A673 (cell line): ENCODE measurements around the gene KRT10. TPM values are rescaled to one million over a fixed set of nuclear protein-coding genes. Genes with fewer than 3 reads are reported as not detected.
"Not testable (repeated sequence)": the region's sequence is repeated elsewhere in the genome, so short reads cannot be mapped to it uniquely, and the experiment has no call there.

ENCODE experiments used
- BruUV-seq: library from RNA; stranded (reverse); fragments of 400-500 nt; replicated peaks from 2 replicates; lab custom pipeline; 2021; lab: Mats Ljungman, UMichigan
- CTCF ChIA-PET: fragments of 300-600 bp; sonication (Branson Sonifier 250); formaldehyde crosslinking; loops from one replicate; lab custom pipeline; 2022; ENCODE audit warnings: antibody characterized with exemption; lab: Charles Lee
- POLR2A ChIA-PET: fragments of 300-600 bp; sonication (Branson Sonifier 250); formaldehyde crosslinking; loops from one replicate; lab custom pipeline; 2022; ENCODE audit warnings: antibody characterized with exemption; ENCODE audit not compliant: low non-redundant PET; lab: Charles Lee
- DNase-seq: peaks from one replicate; pipeline ENCODE4 v3.0.0-alpha.2; 2015; ENCODE audit warnings: low spot score
- H3K27ac ChIP-seq: fragments of 200-600 bp; sonication (generic); 2 replicates; pipeline ENCODE4 v1.5.1; 2016; ENCODE audit warnings: mixed run types, low read depth, mild to moderate bottlenecking, mixed read lengths, antibody characterized with exemption, low read length; ENCODE audit not compliant: poor library complexity, severe bottlenecking
- H3K27me3 ChIP-seq: fragments of 200-600 bp; sonication (generic); replicated peaks from 2 replicates; pipeline ENCODE4 v1.6.1; 2017; ENCODE audit warnings: mixed run types, low read depth, mild to moderate bottlenecking, mixed read lengths, antibody characterized with exemption, low read length; ENCODE audit not compliant: insufficient read depth, poor library complexity
- H3K36me3 ChIP-seq: fragments of 200-600 bp; sonication (generic); 2 replicates; pipeline ENCODE4 v1.6.1; 2016; ENCODE audit warnings: mixed run types, mild to moderate bottlenecking, mixed read lengths, antibody characterized with exemption, low read length; ENCODE audit not compliant: insufficient read depth, poor library complexity, severe bottlenecking
- H3K4me1 ChIP-seq: fragments of 200-600 bp; sonication (generic); 2 replicates; pipeline ENCODE4 v1.6.1; 2017; ENCODE audit warnings: mixed run types, mild to moderate bottlenecking, mixed read lengths, antibody characterized with exemption, low read length; ENCODE audit not compliant: insufficient read depth, poor library complexity, severe bottlenecking
- H3K4me3 ChIP-seq: fragments of 200-600 bp; sonication (generic); 2 replicates; pipeline ENCODE4 v1.5.1; 2016; ENCODE audit warnings: low read depth, mixed run types, mild to moderate bottlenecking, mixed read lengths, low read length; ENCODE audit not compliant: poor library complexity, severe bottlenecking
- H3K9me3 ChIP-seq: fragments of 200-600 bp; sonication (generic); 2 replicates; pipeline ENCODE4 v1.6.1; 2016; ENCODE audit warnings: mixed run types, low read depth, mild to moderate bottlenecking, mixed read lengths, antibody characterized with exemption, low read length; ENCODE audit not compliant: poor library complexity, severe bottlenecking
- CTCF ChIP-seq: fragments of 300-800, 200-600 bp; sonication (generic); conservative IDR thresholded peaks from 2 replicates; pipeline ENCODE4 v1.5.1; 2017; ENCODE audit warnings: low read depth, mild to moderate bottlenecking, antibody characterized with exemption, low read length, moderate library complexity, mixed read lengths
- EZH2 ChIP-seq: fragments of 200-600 bp; sonication (generic); IDR thresholded peaks from 2 replicates; pipeline ENCODE4 v1.6.1; 2017; ENCODE audit warnings: borderline replicate concordance, low read depth, mild to moderate bottlenecking, mixed read lengths, antibody characterized with exemption, low read length; ENCODE audit not compliant: poor library complexity, severe bottlenecking
- intact Hi-C: fragments of 100-400 bp; cut with micrococcal nuclease; formaldehyde crosslinking; loops from one replicate; pipeline ENCODE4 v1.10.0; 2022; ENCODE audit not compliant: unreplicated experiment
- total RNA-seq: library from RNA; stranded (reverse); gene quantifications from 2 replicates; pipeline ENCODE4 v1.2.3, GENCODE V29; 2021

The KRT10 gene
- total RNA-seq, 1 experiment from 2014 or later: 36.2 TPM

GRCh38 chr17:40815381-40815780 is 7.0 kb downstream of the KRT10 start:
- ChIA-PET CTCF (no interaction called here), POLR2A (no interaction called here)
- no peak overlapping the region for H3K4me3 ChIP-seq
- H3K4me1 ChIP-seq: no peaks in the 10 kb centered on the region
- DNase-seq: no peak
- no peaks in the 10 kb centered on the region for H3K27me3 ChIP-seq
- H3K9me3 ChIP-seq: no peaks in the 10 kb centered on the region
- peaks cover 3% of the 10 kb centered on the region for H3K36me3 ChIP-seq
- no peak overlapping the region for H3K27ac ChIP-seq
- BruUV-seq: no TSS peak
- intact Hi-C loops: no loop called here
- no peak for TF ChIP-seq CTCF
- TF ChIP-seq EZH2: no peak

- intact Hi-C loops, POLR2A ChIA-PET, H3K4me3 ChIP-seq, H3K27ac ChIP-seq, DNase-seq, H3K36me3 ChIP-seq, H3K9me3 ChIP-seq, CTCF ChIA-PET, H3K27me3 ChIP-seq, BruUV-seq, H3K4me1 ChIP-seq: not testable (repeated sequence)
Observed at GRCh38 chr17:40814657-40815056, 7.8 kb downstream of the KRT10 start.

- no peaks in the 10 kb centered on the region for H3K27me3 ChIP-seq
- no TSS peak for BruUV-seq
- no peaks in the 10 kb centered on the region for H3K4me1 ChIP-seq
- CTCF ChIA-PET: no interaction called here
- intact Hi-C loops: no loop called here
- TF ChIP-seq EZH2 (no peak), CTCF (no peak)
- DNase-seq: no peak
- H3K4me3 ChIP-seq: no peak overlapping the region
- peaks cover 3% of the 10 kb centered on the region for H3K36me3 ChIP-seq
- no peaks in the 10 kb centered on the region for H3K9me3 ChIP-seq
- no peak overlapping the region for H3K27ac ChIP-seq
- POLR2A ChIA-PET: no interaction called here
Observed at GRCh38 chr17:40813804-40814203, 8.6 kb downstream of the KRT10 start.

- peaks cover 3% of the 10 kb centered on the region for H3K36me3 ChIP-seq
- DNase-seq: no peak
- no TSS peak for BruUV-seq
- H3K27me3 ChIP-seq: no peaks in the 10 kb centered on the region
- CTCF ChIA-PET: no interaction called here
- no peak overlapping the region for H3K27ac ChIP-seq
- no peaks in the 10 kb centered on the region for H3K4me1 ChIP-seq
- POLR2A ChIA-PET: no interaction called here
- intact Hi-C loops: no loop called here
- no peak overlapping the region for H3K4me3 ChIP-seq
- no peak for TF ChIP-seq EZH2
- TF ChIP-seq CTCF: no peak
- H3K9me3 ChIP-seq: no peaks in the 10 kb centered on the region
Observed at GRCh38 chr17:40812639-40813038, 9.8 kb downstream of the KRT10 start.
